ENCODE results near the gene TPGS2. TPM values are rescaled to one million over a fixed set of nuclear protein-coding genes. Genes with fewer than 3 reads are reported as not detected.

TPGS2 gene
- total and polyA plus RNA-seq, 8 donors, result 36.7 to 230 (median 58.0) TPM

GRCh38 chr18:36867056-36867455 is 38.3 kb upstream of the TPGS2 start:
- Histone ChIP-seq H3K4me1 (no peaks in the 10 kb centered on the region), H3K4me3 (no peak overlapping the region), H3K27me3 (no peaks in the 10 kb centered on the region), H3K27ac (no peak overlapping the region), H3K9me3 (no peaks in the 10 kb centered on the region), H3K36me3 (peaks cover 0 to 16% (median 6%) of the 10 kb centered on the region in 4 donors)
- DNase-seq, result no peak
- intact Hi-C loops (cut with DNase I; ENCODE audit: low total_unique reads), result no loop called here
- no peak for TF ChIP-seq POLR2A (IDR thresholded peaks at IDR 0.05)
- TF ChIP-seq CTCF (IDR thresholded peaks at IDR 0.05), result no peak
- no peak for TF ChIP-seq EP300 (IDR thresholded peaks at IDR 0.05)
- no peak for TF ChIP-seq POLR2AphosphoS5 (IDR thresholded peaks at IDR 0.05)
- WGBS, 5 donors, result 92 to 98% (median 95%) methylated on average over 1 of the region's 1 CpG

GRCh38 chr18:36862182-36862581 is 33.4 kb upstream of the TPGS2 start:
- Histone ChIP-seq H3K36me3 (peaks cover 0 to 7% (median 3%) of the 10 kb centered on the region in 4 donors), H3K4me3 (no peak overlapping the region), H3K27ac (no peak overlapping the region), H3K27me3 (no peaks in the 10 kb centered on the region), H3K9me3 (no peaks in the 10 kb centered on the region), H3K4me1 (no peaks in the 10 kb centered on the region)
- intact Hi-C loops (cut with DNase I; ENCODE audit: low total_unique reads), result no loop called here
- no peak for TF ChIP-seq EP300 (IDR thresholded peaks at IDR 0.05)
- DNase-seq, result no peak
- WGBS, 5 donors, result 94 to 98% (median 96%) methylated on average over 1 of the region's 1 CpG

GRCh38 chr18:36856815-36857214 is 28.0 kb upstream of the TPGS2 start:
- Histone ChIP-seq H3K4me1 (no peaks in the 10 kb centered on the region), H3K9me3 (peaks cover 0 to 9% (median 2%) of the 10 kb centered on the region in 4 donors), H3K27me3 (no peaks in the 10 kb centered on the region), H3K36me3 (peaks cover 0 to 12% (median 10%) of the 10 kb centered on the region in 4 donors), H3K4me3 (no peak overlapping the region), H3K27ac (no peak overlapping the region)
- peak in 1 of 2 donors; percentile 29 for DNase-seq
- intact Hi-C loops (cut with DNase I; ENCODE audit: low total_unique reads), result no loop called here
- WGBS, 5 donors, result 10 to 37% (median 23%) methylated on average over 1 of the region's 1 CpG
- TF ChIP-seq POLR2AphosphoS5 (IDR thresholded peaks at IDR 0.05), result no peak
- TF ChIP-seq POLR2A (IDR thresholded peaks at IDR 0.05), result no peak
- no peak for TF ChIP-seq EP300 (IDR thresholded peaks at IDR 0.05)
- TF ChIP-seq CTCF (IDR thresholded peaks at IDR 0.05), result no peak

- Histone ChIP-seq H3K4me3 (no peak overlapping the region), H3K27me3 (no peaks in the 10 kb centered on the region), H3K4me1 (no peaks in the 10 kb centered on the region), H3K9me3 (peaks cover 0 to 11% (median 2%) of the 10 kb centered on the region in 4 donors), H3K36me3 (peaks cover 0 to 12% (median 7%) of the 10 kb centered on the region in 4 donors), H3K27ac (no peak overlapping the region)
- WGBS, 5 donors, result 60 to 92% (median 85%) methylated on average over 2 of the region's 2 CpGs
- no peak for DNase-seq
- no peak for TF ChIP-seq EP300 (IDR thresholded peaks at IDR 0.05)
- TF ChIP-seq POLR2A (IDR thresholded peaks at IDR 0.05), result no peak
- no peak for TF ChIP-seq POLR2AphosphoS5 (IDR thresholded peaks at IDR 0.05)
- no peak for TF ChIP-seq CTCF (IDR thresholded peaks at IDR 0.05)
- intact Hi-C loops (cut with DNase I; ENCODE audit: low total_unique reads), result no loop called here
Measured at GRCh38 chr18:36851202-36851590, 22.4 kb upstream of the TPGS2 start.

GRCh38 chr18:36850527-36851201 is 21.9 kb upstream of the TPGS2 start:
- H3K36me3 ChIP-seq, result peaks cover 0 to 12% (median 7%) of the 10 kb centered on the region in 4 donors
- H3K9me3 ChIP-seq, result peaks cover 0 to 11% (median 2%) of the 10 kb centered on the region in 4 donors
- no peaks in the 10 kb centered on the region for H3K4me1 ChIP-seq
- intact Hi-C loops (cut with DNase I; ENCODE audit: low total_unique reads), result no loop called here
- no peak overlapping the region for H3K27ac ChIP-seq
- TF ChIP-seq EP300 (IDR thresholded peaks at IDR 0.05) (no peak), POLR2A (IDR thresholded peaks at IDR 0.05) (no peak), POLR2AphosphoS5 (IDR thresholded peaks at IDR 0.05) (no peak), CTCF (IDR thresholded peaks at IDR 0.05) (no peak)
- H3K27me3 ChIP-seq, result no peaks in the 10 kb centered on the region
- DNase-seq, result no peak
- no peak overlapping the region for H3K4me3 ChIP-seq
- WGBS, 5 donors, result 70 to 91% (median 80%) methylated on average over 1 of the region's 1 CpG

All from stomach (tissue), 9 donors.